D721Med (cell line): ENCODE results near the gene AK4.
A peak's percentile ranks its signal among the peaks of the same experiment; 100 is the strongest.

Experiments
- DNase-seq: peaks from one replicate; pipeline ENCODE4 v3.0.0; 2011; ENCODE audit warnings: low spot score; ENCODE audit not compliant: insufficient read length
- FAIRE-seq: peaks from 2 replicates; lab custom pipeline; 2011; peaks lifted over from hg19 to GRCh38; lab: Jason Lieb, UNC
- CTCF ChIP-seq: IDR thresholded peaks from 2 replicates; pipeline ENCODE4 v1.5.1; 2012; ENCODE audit warnings: mild to moderate bottlenecking, control low read depth; ENCODE audit not compliant: insufficient read depth; ENCODE audit errors: missing control alignments

AK4 gene

GRCh38 chr1:65146908-65147423 is 1.0 kb upstream of the AK4 start:
- no peak for TF ChIP-seq CTCF
- FAIRE-seq (no peak), DNase-seq (no peak)

GRCh38 chr1:65147424-65148177 is 402 bp upstream of the AK4 start:
- no peak for FAIRE-seq

GRCh38 chr1:65148548-65149350 is 746 bp downstream of the AK4 start:
- FAIRE-seq = no peak
- no peak for TF ChIP-seq CTCF
- no peak for DNase-seq

More at GRCh38 chr1:65147424-65148177, 402 bp upstream of the AK4 start:
- TF ChIP-seq CTCF = no peak
- no peak for DNase-seq

GRCh38 chr1:65149351-65150107 is 1.5 kb downstream of the AK4 start:
- no peak for TF ChIP-seq CTCF
- FAIRE-seq = peak; percentile 25
- no peak for DNase-seq

- no peak for TF ChIP-seq CTCF
- no peak for FAIRE-seq
- DNase-seq = no peak
Measured at GRCh38 chr1:65150108-65150463, 2.1 kb downstream of the AK4 start.

GRCh38 chr1:65150583-65151263 is 2.7 kb downstream of the AK4 start:
- no peak for TF ChIP-seq CTCF
- FAIRE-seq (no peak), DNase-seq (no peak)
